Caco-2 (cell line): ENCODE data around the gene CFAP221. TPM values are rescaled to one million over a fixed set of nuclear protein-coding genes. Genes with fewer than 3 reads are reported as not detected.

Experiments used
- BruUV-seq: library from RNA; stranded (reverse); fragments of 400-500 nt; replicated peaks from 2 replicates; lab custom pipeline; 2021; lab: Mats Ljungman, UMichigan
- CTCF ChIA-PET: fragments of 300-600 bp; sonication (Branson Sonifier 250); formaldehyde crosslinking; loops from one replicate; lab custom pipeline; 2022; ENCODE audit warnings: antibody characterized with exemption; lab: Charles Lee
- POLR2A ChIA-PET: fragments of 300-600 bp; sonication (Branson Sonifier 250); formaldehyde crosslinking; loops from one replicate; lab custom pipeline; 2022; ENCODE audit warnings: antibody characterized with exemption; lab: Charles Lee
- DNase-seq, 2 experiments: peaks; one replicate each; pipeline versions ENCODE4 v3.0.0 to v3.0.0-alpha.2; 2020 to 2022
- H3K27me3 ChIP-seq: replicated peaks from 2 replicates; pipeline ENCODE4 v1.6.0; 2011; ENCODE audit warnings: low read length; ENCODE audit not compliant: control insufficient read depth, insufficient read depth
- H3K36me3 ChIP-seq: 2 replicates; pipeline ENCODE4 v1.5.1; 2011; ENCODE audit warnings: low read length; ENCODE audit not compliant: control insufficient read depth, insufficient read depth
- H3K4me1 ChIP-seq: fragments of 250-450 bp; sonication (Bioruptor Pico); 2 replicates; pipeline ENCODE4 v1.5.1; 2020; ENCODE audit warnings: mild to moderate bottlenecking
- H3K4me3 ChIP-seq: 2 replicates; pipeline ENCODE4 v1.5.1; 2011; ENCODE audit warnings: low read depth, mild to moderate bottlenecking, control low read depth, low read length
- H3K9me3 ChIP-seq: fragments of 250-450 bp; sonication (Bioruptor Pico); 2 replicates; pipeline ENCODE4 v1.5.1; 2020; ENCODE audit warnings: mild to moderate bottlenecking, moderate library complexity
- H3K27ac Mint-ChIP-seq: one replicate; pipeline ENCODE4 v1.8.0; 2022; ENCODE audit warnings: mixed read lengths; ENCODE audit not compliant: unreplicated experiment
- H3K27me3 Mint-ChIP-seq: one replicate; pipeline ENCODE4 v1.8.0; 2022; ENCODE audit warnings: mixed read lengths; ENCODE audit not compliant: insufficient read depth, unreplicated experiment
- H3K36me3 Mint-ChIP-seq: one replicate; pipeline ENCODE4 v1.8.0; 2022; ENCODE audit warnings: mild to moderate bottlenecking, mixed read lengths; ENCODE audit not compliant: insufficient read depth, unreplicated experiment
- H3K4me1 Mint-ChIP-seq: one replicate; pipeline ENCODE4 v1.8.0; 2022; ENCODE audit warnings: low read depth, mixed read lengths; ENCODE audit not compliant: unreplicated experiment
- H3K4me3 Mint-ChIP-seq: one replicate; pipeline ENCODE4 v1.8.0; 2022; ENCODE audit warnings: mild to moderate bottlenecking, moderate library complexity, mixed read lengths; ENCODE audit not compliant: unreplicated experiment
- H3K9me3 Mint-ChIP-seq: one replicate; pipeline ENCODE4 v1.8.0; 2022; ENCODE audit warnings: mixed read lengths; ENCODE audit not compliant: unreplicated experiment
- CTCF ChIP-seq, 2 experiments: fragments of 200-600 bp in 1 of 2; IDR thresholded peaks; 1 replicate in 1 of 2; 2 replicates in 1 of 2; pipeline versions ENCODE4 v1.5.1 to v1.8.0; 2011 to 2022; ENCODE audit warnings: antibody characterized with exemption in 1 of 2, control low read depth in 1 of 2, inconsistent platforms in 1 of 2, low read depth in 1 of 2, low read length in 1 of 2, mild to moderate bottlenecking in 1 of 2, moderate library complexity in 1 of 2; ENCODE audit not compliant: insufficient read depth in 1 of 2, severe bottlenecking in 1 of 2, unreplicated experiment in 1 of 2
- intact Hi-C: fragments of 100-400 bp; cut with micrococcal nuclease; formaldehyde crosslinking; loops from one replicate; pipeline ENCODE4 v1.10.0; 2022; ENCODE audit not compliant: unreplicated experiment
- total RNA-seq: library from RNA; stranded (reverse); gene quantifications from 2 replicates; pipeline ENCODE4 v1.2.3, GENCODE V29; 2022

CFAP221 gene
- total RNA-seq, 1 experiment from 2014 or later: not detected

GRCh38 chr2:119638246-119638645, 94.0 kb downstream of the CFAP221 start:
- POLR2A ChIA-PET: no interaction called here
- Histone ChIP-seq H3K4me1 (no peaks in the 10 kb centered on the region), H3K27me3 (no peaks in the 10 kb centered on the region), H3K4me3 (no peak overlapping the region), H3K36me3 (no peaks in the 10 kb centered on the region), H3K9me3 (no peaks in the 10 kb centered on the region)
- Mint-ChIP-seq H3K36me3 (no peaks in the 10 kb centered on the region), H3K27ac (no peak overlapping the region), H3K4me3 (no peak overlapping the region), H3K4me1 (peaks cover 5% of the 10 kb centered on the region), H3K9me3 (peaks cover 8% of the 10 kb centered on the region), H3K27me3 (peaks cover 30% of the 10 kb centered on the region)
- no TSS peak for BruUV-seq
- CTCF ChIA-PET: interaction anchor here (0.7 kb wide), 1 partner anchor 883 kb away, joined by 8 read pairs; no protein-coding TSS in a partner anchor
- intact Hi-C loops: no loop called here
- TF ChIP-seq CTCF (IDR thresholded peaks at IDR 0.05; ENCODE audit: insufficient read depth in 1 of 2, low read depth in 1 of 2, low read length in 1 of 2, severe bottlenecking in 1 of 2, unreplicated experiment in 1 of 2): no peak
- no peak for DNase-seq

GRCh38 chr2:119638685-119639554, 94.7 kb downstream of the CFAP221 start:
- no TSS peak for BruUV-seq
- H3K27me3 ChIP-seq: no peaks in the 10 kb centered on the region
- H3K36me3 Mint-ChIP-seq: no peaks in the 10 kb centered on the region
- H3K4me1 Mint-ChIP-seq: peaks cover 5% of the 10 kb centered on the region
- peaks cover 30% of the 10 kb centered on the region for H3K27me3 Mint-ChIP-seq
- no peak overlapping the region for H3K27ac Mint-ChIP-seq
- intact Hi-C loops: no loop called here
- TF ChIP-seq CTCF (IDR thresholded peaks at IDR 0.05; ENCODE audit: insufficient read depth in 1 of 2, low read depth in 1 of 2, low read length in 1 of 2, severe bottlenecking in 1 of 2, unreplicated experiment in 1 of 2): no peak
- no peaks in the 10 kb centered on the region for H3K36me3 ChIP-seq
- POLR2A ChIA-PET: no interaction called here
- no peak overlapping the region for H3K4me3 Mint-ChIP-seq
- no peaks in the 10 kb centered on the region for H3K9me3 ChIP-seq
- peaks cover 8% of the 10 kb centered on the region for H3K9me3 Mint-ChIP-seq
- no peak for DNase-seq
- H3K4me1 ChIP-seq: no peaks in the 10 kb centered on the region
- H3K4me3 ChIP-seq: no peak overlapping the region
- CTCF ChIA-PET: interaction anchor here (0.7 kb wide), 1 partner anchor 883 kb away, joined by 8 read pairs; no protein-coding TSS in a partner anchor

GRCh38 chr2:119641562-119642258, 97.5 kb downstream of the CFAP221 start:
- DNase-seq: peak; percentile 73 to 79
- H3K4me1 Mint-ChIP-seq: peaks cover 5% of the 10 kb centered on the region
- BruUV-seq: no TSS peak
- H3K27ac Mint-ChIP-seq: no peak overlapping the region
- Histone ChIP-seq H3K4me3 (no peak overlapping the region), H3K9me3 (no peaks in the 10 kb centered on the region), H3K27me3 (no peaks in the 10 kb centered on the region), H3K4me1 (no peaks in the 10 kb centered on the region), H3K36me3 (no peaks in the 10 kb centered on the region)
- H3K36me3 Mint-ChIP-seq: no peaks in the 10 kb centered on the region
- intact Hi-C loops: loop anchor here (1.0 to 5.0 kb wide), 4 partner anchors 19 to 534 kb away; partner anchors contain the start of gene TMEM177
- ChIA-PET POLR2A (no interaction called here), CTCF (interaction anchor here (0.6 to 1.4 kb wide), 2 partner anchors 19 to 53 kb away, joined by 3 read pairs; no protein-coding TSS in a partner anchor)
- peak; percentile 91 to 98 for TF ChIP-seq CTCF (IDR thresholded peaks at IDR 0.05; ENCODE audit: insufficient read depth in 1 of 2, low read depth in 1 of 2, low read length in 1 of 2, severe bottlenecking in 1 of 2, unreplicated experiment in 1 of 2)
- no peaks in the 10 kb centered on the region for H3K9me3 Mint-ChIP-seq
- no peak overlapping the region for H3K4me3 Mint-ChIP-seq
- peaks cover 27% of the 10 kb centered on the region for H3K27me3 Mint-ChIP-seq
